WTC11 (cell line): ENCODE measurements around the gene C20orf144. TPM values are rescaled to one million over a fixed set of nuclear protein-coding genes. Genes with fewer than 3 reads are reported as not detected.

Experiments used
- ATAC-seq: fragments of 200-7000 bp; cut with Tn5 transposase; 2 replicates; pipeline ENCODE4 v1.10.0; 2021; ENCODE audit warnings: mild to moderate bottlenecking, moderate library complexity
- CTCF ChIA-PET: fragments of 300-600 bp; sonication (Branson Sonifier 250); formaldehyde crosslinking; loops from one replicate; lab custom pipeline; 2021; ENCODE audit warnings: antibody characterized with exemption; lab: Charles Lee
- POLR2A ChIA-PET: fragments of 350-600 bp; sonication (Branson Sonifier 250); formaldehyde crosslinking; loops from one replicate; lab custom pipeline; 2021; ENCODE audit warnings: antibody characterized with exemption; lab: Charles Lee
- DNase-seq: peaks from one replicate; pipeline ENCODE4 v3.0.0; 2021; ENCODE audit warnings: low spot score
- H3K27ac Mint-ChIP-seq: 2 replicates; pipeline ENCODE4 v1.8.0; 2021; ENCODE audit warnings: mixed read lengths
- H3K27me3 Mint-ChIP-seq: 2 replicates; pipeline ENCODE4 v1.8.0; 2021; ENCODE audit warnings: low read depth, mild to moderate bottlenecking, moderate library complexity, mixed read lengths
- H3K36me3 Mint-ChIP-seq: 2 replicates; pipeline ENCODE4 v1.8.0; 2021; ENCODE audit warnings: mixed read lengths
- H3K4me1 Mint-ChIP-seq: 2 replicates; pipeline ENCODE4 v1.8.0; 2022; ENCODE audit warnings: mixed read lengths
- H3K4me3 Mint-ChIP-seq: 2 replicates; pipeline ENCODE4 v1.8.0; 2021; ENCODE audit warnings: mild to moderate bottlenecking, moderate library complexity, mixed read lengths
- H3K9me3 Mint-ChIP-seq: 2 replicates; pipeline ENCODE4 v1.8.0; 2021; ENCODE audit warnings: mixed read lengths
- CDX4 ChIP-seq: fragments of 250-450 bp; sonication (Bioruptor Pico); IDR thresholded peaks from 2 replicates; pipeline ENCODE4 v1.9.0; 2021; ENCODE audit warnings: moderate library complexity, mild to moderate bottlenecking, inconsistent platforms, borderline replicate concordance
- ETV6 ChIP-seq: sonication (generic); formaldehyde crosslinking; IDR thresholded peaks from 2 replicates; pipeline ENCODE4 v1.8.1; 2022; ENCODE audit warnings: mild to moderate bottlenecking, missing genetic modification reagents
- FOXP4 ChIP-seq: sonication (generic); formaldehyde crosslinking; IDR thresholded peaks from 2 replicates; pipeline ENCODE4 v1.8.0; 2022; ENCODE audit warnings: mild to moderate bottlenecking, missing genetic modification reagents
- GTF2I ChIP-seq: fragments of 250-450 bp; sonication (Bioruptor Pico); conservative IDR thresholded peaks from 2 replicates; pipeline ENCODE4 v1.4.0; 2021; ENCODE audit warnings: mild to moderate bottlenecking
- JUN ChIP-seq: sonication (generic); formaldehyde crosslinking; IDR thresholded peaks from 2 replicates; pipeline ENCODE4 v1.8.0; 2023; ENCODE audit warnings: mild to moderate bottlenecking, missing genetic modification reagents
- MAX ChIP-seq: sonication (generic); formaldehyde crosslinking; IDR thresholded peaks from 2 replicates; pipeline ENCODE4 v1.8.0; 2022; ENCODE audit warnings: mild to moderate bottlenecking, missing genetic modification reagents
- NFATC4 ChIP-seq: fragments of 250-450 bp; sonication (Bioruptor Pico); IDR thresholded peaks from 2 replicates; pipeline ENCODE4 v1.9.0; 2021; ENCODE audit warnings: mild to moderate bottlenecking
- RORB ChIP-seq: fragments of 250-450 bp; sonication (Bioruptor Pico); IDR thresholded peaks from 2 replicates; pipeline ENCODE4 v1.9.0; 2021; ENCODE audit warnings: mild to moderate bottlenecking
- SMAD4 ChIP-seq: sonication (generic); formaldehyde crosslinking; IDR thresholded peaks from 2 replicates; pipeline ENCODE4 v1.8.0; 2022; ENCODE audit warnings: mild to moderate bottlenecking, missing genetic modification reagents
- STAT6 ChIP-seq: sonication (generic); formaldehyde crosslinking; conservative IDR thresholded peaks from 2 replicates; pipeline ENCODE4 v1.8.1; 2023; ENCODE audit warnings: mild to moderate bottlenecking, low read depth, missing genetic modification reagents, moderate library complexity
- ZNF138 ChIP-seq: sonication (generic); formaldehyde crosslinking; conservative IDR thresholded peaks from 2 replicates; pipeline ENCODE4 v1.8.1; 2022; ENCODE audit warnings: mild to moderate bottlenecking, moderate library complexity, missing genetic modification reagents
- total RNA-seq: library from RNA; stranded (reverse); gene quantifications from 3 replicates; pipeline ENCODE4 v1.2.3, GENCODE V29; 2021
- TF ChIP-seq, protein P1 (sequence below): sonication (generic); formaldehyde crosslinking; IDR thresholded peaks from 2 replicates; pipeline ENCODE4 v1.8.0; 2023; ENCODE audit warnings: missing genetic modification reagents
- TF ChIP-seq, protein P2 (sequence below): sonication (generic); formaldehyde crosslinking; IDR thresholded peaks from 2 replicates; pipeline ENCODE4 v1.8.0; 2023; ENCODE audit warnings: mild to moderate bottlenecking, missing genetic modification reagents
- TF ChIP-seq, protein P3 (sequence below): sonication (generic); formaldehyde crosslinking; IDR thresholded peaks from 2 replicates; pipeline ENCODE4 v1.8.1; 2023; ENCODE audit warnings: mild to moderate bottlenecking, missing genetic modification reagents
- TF ChIP-seq, protein P4 (sequence below): sonication (generic); formaldehyde crosslinking; IDR thresholded peaks from 2 replicates; pipeline ENCODE4 v1.8.1; 2022; ENCODE audit warnings: low read depth, mild to moderate bottlenecking, moderate library complexity, missing genetic modification reagents, borderline replicate concordance

Gene C20orf144
- total RNA-seq, 1 experiment from 2014 or later: 0.09 TPM

GRCh38 chr20:33676652-33677645, 14.8 kb downstream of the C20orf144 start (continued):
- TF ChIP-seq ETV6 (no peak), SMAD4 (CRISPR knock-in tag) (no peak), CDX4 (no peak), MAX (CRISPR knock-in tag) (no peak)

GRCh38 chr20:33677991-33678702, 16.0 kb downstream of the C20orf144 start:
- H3K4me3 Mint-ChIP-seq: no peak overlapping the region
- DNase-seq (no peak), ATAC-seq (no peak)
- peaks cover 23% of the 10 kb centered on the region for H3K4me1 Mint-ChIP-seq
- ChIA-PET CTCF (interaction anchor here (4.8 kb wide), 1 partner anchor 10 kb away, joined by 24 read pairs; the partner anchor contains the start of gene ACTL10), POLR2A (no interaction called here)
- no peaks in the 10 kb centered on the region for H3K27me3 Mint-ChIP-seq
- H3K36me3 Mint-ChIP-seq: peaks cover 27% of the 10 kb centered on the region
- H3K9me3 Mint-ChIP-seq: no peaks in the 10 kb centered on the region
- H3K27ac Mint-ChIP-seq: no peak overlapping the region
- TF ChIP-seq JUN (CRISPR knock-in tag) (no peak), FOXP4 (CRISPR knock-in tag) (no peak), ZNF138 (CRISPR knock-in tag) (no peak), NFATC4 (CRISPR knock-in tag) (no peak), GTF2I (CRISPR knock-in tag) (no peak), RORB (CRISPR knock-in tag) (no peak), CDX4 (no peak), STAT6 (CRISPR knock-in tag) (no peak)
- TF ChIP-seq, protein P1, sequence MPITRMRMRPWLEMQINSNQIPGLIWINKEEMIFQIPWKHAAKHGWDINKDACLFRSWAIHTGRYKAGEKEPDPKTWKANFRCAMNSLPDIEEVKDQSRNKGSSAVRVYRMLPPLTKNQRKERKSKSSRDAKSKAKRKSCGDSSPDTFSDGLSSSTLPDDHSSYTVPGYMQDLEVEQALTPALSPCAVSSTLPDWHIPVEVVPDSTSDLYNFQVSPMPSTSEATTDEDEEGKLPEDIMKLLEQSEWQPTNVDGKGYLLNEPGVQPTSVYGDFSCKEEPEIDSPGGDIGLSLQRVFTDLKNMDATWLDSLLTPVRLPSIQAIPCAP: no peak
- TF ChIP-seq, protein P2, sequence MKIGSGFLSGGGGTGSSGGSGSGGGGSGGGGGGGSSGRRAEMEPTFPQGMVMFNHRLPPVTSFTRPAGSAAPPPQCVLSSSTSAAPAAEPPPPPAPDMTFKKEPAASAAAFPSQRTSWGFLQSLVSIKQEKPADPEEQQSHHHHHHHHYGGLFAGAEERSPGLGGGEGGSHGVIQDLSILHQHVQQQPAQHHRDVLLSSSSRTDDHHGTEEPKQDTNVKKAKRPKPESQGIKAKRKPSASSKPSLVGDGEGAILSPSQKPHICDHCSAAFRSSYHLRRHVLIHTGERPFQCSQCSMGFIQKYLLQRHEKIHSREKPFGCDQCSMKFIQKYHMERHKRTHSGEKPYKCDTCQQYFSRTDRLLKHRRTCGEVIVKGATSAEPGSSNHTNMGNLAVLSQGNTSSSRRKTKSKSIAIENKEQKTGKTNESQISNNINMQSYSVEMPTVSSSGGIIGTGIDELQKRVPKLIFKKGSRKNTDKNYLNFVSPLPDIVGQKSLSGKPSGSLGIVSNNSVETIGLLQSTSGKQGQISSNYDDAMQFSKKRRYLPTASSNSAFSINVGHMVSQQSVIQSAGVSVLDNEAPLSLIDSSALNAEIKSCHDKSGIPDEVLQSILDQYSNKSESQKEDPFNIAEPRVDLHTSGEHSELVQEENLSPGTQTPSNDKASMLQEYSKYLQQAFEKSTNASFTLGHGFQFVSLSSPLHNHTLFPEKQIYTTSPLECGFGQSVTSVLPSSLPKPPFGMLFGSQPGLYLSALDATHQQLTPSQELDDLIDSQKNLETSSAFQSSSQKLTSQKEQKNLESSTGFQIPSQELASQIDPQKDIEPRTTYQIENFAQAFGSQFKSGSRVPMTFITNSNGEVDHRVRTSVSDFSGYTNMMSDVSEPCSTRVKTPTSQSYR (CRISPR knock-in tag): no peak
- TF ChIP-seq, protein P3, sequence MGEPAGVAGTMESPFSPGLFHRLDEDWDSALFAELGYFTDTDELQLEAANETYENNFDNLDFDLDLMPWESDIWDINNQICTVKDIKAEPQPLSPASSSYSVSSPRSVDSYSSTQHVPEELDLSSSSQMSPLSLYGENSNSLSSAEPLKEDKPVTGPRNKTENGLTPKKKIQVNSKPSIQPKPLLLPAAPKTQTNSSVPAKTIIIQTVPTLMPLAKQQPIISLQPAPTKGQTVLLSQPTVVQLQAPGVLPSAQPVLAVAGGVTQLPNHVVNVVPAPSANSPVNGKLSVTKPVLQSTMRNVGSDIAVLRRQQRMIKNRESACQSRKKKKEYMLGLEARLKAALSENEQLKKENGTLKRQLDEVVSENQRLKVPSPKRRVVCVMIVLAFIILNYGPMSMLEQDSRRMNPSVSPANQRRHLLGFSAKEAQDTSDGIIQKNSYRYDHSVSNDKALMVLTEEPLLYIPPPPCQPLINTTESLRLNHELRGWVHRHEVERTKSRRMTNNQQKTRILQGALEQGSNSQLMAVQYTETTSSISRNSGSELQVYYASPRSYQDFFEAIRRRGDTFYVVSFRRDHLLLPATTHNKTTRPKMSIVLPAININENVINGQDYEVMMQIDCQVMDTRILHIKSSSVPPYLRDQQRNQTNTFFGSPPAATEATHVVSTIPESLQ: no peak
- TF ChIP-seq, protein P4, sequence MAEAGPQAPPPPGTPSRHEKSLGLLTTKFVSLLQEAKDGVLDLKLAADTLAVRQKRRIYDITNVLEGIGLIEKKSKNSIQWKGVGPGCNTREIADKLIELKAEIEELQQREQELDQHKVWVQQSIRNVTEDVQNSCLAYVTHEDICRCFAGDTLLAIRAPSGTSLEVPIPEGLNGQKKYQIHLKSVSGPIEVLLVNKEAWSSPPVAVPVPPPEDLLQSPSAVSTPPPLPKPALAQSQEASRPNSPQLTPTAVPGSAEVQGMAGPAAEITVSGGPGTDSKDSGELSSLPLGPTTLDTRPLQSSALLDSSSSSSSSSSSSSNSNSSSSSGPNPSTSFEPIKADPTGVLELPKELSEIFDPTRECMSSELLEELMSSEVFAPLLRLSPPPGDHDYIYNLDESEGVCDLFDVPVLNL (CRISPR knock-in tag): no peak
